GM12864 (cell line): ENCODE measurements around the gene MRPL55.
A peak's percentile ranks its signal among the peaks of the same experiment; 100 is the strongest.

Experiments
- DNase-seq: peaks from one replicate; pipeline ENCODE4 v3.0.0-alpha.2; 2011; ENCODE audit warnings: low read depth
- H3K4me3 ChIP-seq: 2 replicates; pipeline ENCODE4 v1.5.1; 2011; ENCODE audit warnings: mild to moderate bottlenecking, low read depth, low read length, control low read depth
- CTCF ChIP-seq: IDR thresholded peaks from 2 replicates; pipeline ENCODE4 v1.5.1; 2011; ENCODE audit warnings: low read depth, mild to moderate bottlenecking, moderate library complexity, low read length, control low read depth, inconsistent platforms; ENCODE audit errors: missing control alignments

MRPL55 gene

GRCh38 chr1:228105996-228106799, 2.9 kb downstream of the MRPL55 start:
- DNase-seq = no peak

GRCh38 chr1:228105270-228105995, 3.7 kb downstream of the MRPL55 start:
- no peak for DNase-seq

More at GRCh38 chr1:228105996-228106799, 2.9 kb downstream of the MRPL55 start:
- no peak overlapping the region for H3K4me3 ChIP-seq
- TF ChIP-seq CTCF = no peak

GRCh38 chr1:228104526-228105269, 4.4 kb downstream of the MRPL55 start:
- peak overlapping the region; percentile 94; the same call in 1 of the 2 replicates for H3K4me3 ChIP-seq
- DNase-seq = no peak
- TF ChIP-seq CTCF = no peak

More at GRCh38 chr1:228105270-228105995, 3.7 kb downstream of the MRPL55 start:
- no peak overlapping the region for H3K4me3 ChIP-seq
- TF ChIP-seq CTCF = no peak

GRCh38 chr1:228102791-228103620, 6.1 kb downstream of the MRPL55 start, which contains the start of gene C1orf35:
C1orf35 (minus strand) TSS chr1:228103325; CDS start chr1:228103227, 98 bp downstream.
- no peak for TF ChIP-seq CTCF
- H3K4me3 ChIP-seq = peak within 1 kb of the TSS; percentile 94
- DNase-seq = peak; percentile 59

GRCh38 chr1:228101994-228102790, 6.9 kb downstream of the MRPL55 start:
- no peak for DNase-seq
- H3K4me3 ChIP-seq = peak overlapping the region; percentile 94
- TF ChIP-seq CTCF = peak; percentile 36

GRCh38 chr1:228101614-228101993, 7.5 kb downstream of the MRPL55 start:
- no peak for TF ChIP-seq CTCF
- peak overlapping the region; percentile 94 for H3K4me3 ChIP-seq
- DNase-seq = no peak
